SK-MEL-5 (cell line): ENCODE results near the gene WHRN. TPM values are rescaled to one million over a fixed set of nuclear protein-coding genes. Genes with fewer than 3 reads are reported as not detected.

Experiments used
- DNase-seq: peaks from one replicate; pipeline ENCODE4 v3.0.0-alpha.2; 2016; ENCODE audit warnings: low read depth, low spot score
- in situ Hi-C: cut with HindIII; loops from 2 replicates; pipeline ENCODE4 v1.10.0; 2016; ENCODE audit warnings: low sequenced_read_pairs, high pct_unique_total_duplicates, low pct_unique_long_range_greater_than_20kb
- total RNA-seq: library from RNA; depleted of rRNA; stranded (reverse); fragments of >200 nt; shearing (Covaris generic); gene quantifications from 2 replicates; pipeline ENCODE4 v1.2.3, GENCODE V29; 2014

The WHRN gene
- total RNA-seq, 1 experiment from 2014 or later = 4.5 TPM

DNA sequence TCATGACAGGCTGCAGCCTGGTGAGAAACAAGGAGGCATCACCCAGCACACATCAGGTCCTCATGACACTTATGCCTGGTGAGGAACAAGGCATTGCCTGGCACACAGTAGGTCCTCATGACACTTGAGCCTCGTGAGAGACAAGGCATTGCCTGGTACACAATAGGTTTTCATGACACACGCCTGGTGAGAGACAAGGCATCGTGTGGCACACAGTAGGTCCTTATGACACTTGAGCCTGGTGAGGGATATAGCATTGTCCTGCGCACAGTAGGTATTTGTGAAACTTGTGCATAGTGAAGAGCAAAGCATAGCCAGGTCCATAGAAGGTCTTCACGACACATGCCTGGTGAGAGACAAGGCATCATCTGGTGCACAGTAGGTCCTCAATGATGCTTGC is 23.5 kb downstream of the WHRN start:
- in situ Hi-C loops = no loop called here
- DNase-seq = no peak

DNA sequence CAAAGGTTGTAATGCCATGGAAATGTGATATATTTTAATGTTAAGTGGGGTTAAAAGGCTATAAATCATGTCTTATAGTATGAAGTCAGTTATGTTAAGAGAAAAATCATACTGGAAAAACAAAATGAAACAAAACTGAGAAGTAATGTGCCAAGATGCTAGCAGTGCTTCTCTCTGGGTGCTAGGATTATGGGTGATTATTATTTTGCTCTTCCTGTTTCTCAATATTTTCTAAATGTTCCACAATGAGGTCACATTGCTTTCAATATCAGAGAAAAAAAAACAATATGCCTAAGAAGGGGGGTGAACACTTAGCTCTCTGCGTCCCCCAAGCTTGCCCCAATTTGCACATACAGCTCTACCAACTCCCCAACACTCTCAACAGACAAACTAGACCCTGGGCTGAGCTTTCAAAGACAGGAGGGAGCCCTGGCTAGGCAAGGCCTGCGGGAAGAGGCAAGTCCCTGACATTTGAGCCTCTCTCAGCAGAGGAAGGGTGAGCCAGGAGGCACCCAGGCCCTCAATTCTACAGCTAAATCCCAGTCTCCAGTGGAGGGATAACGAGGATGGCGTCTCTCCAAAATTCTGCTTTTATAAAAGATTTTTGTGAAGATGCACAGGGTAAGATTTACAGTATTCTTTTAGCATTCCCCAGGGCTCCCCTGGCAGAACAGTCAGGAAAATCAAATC is 24.4 kb downstream of the WHRN start:
- no peak for DNase-seq
- in situ Hi-C loops = no loop called here

DNA sequence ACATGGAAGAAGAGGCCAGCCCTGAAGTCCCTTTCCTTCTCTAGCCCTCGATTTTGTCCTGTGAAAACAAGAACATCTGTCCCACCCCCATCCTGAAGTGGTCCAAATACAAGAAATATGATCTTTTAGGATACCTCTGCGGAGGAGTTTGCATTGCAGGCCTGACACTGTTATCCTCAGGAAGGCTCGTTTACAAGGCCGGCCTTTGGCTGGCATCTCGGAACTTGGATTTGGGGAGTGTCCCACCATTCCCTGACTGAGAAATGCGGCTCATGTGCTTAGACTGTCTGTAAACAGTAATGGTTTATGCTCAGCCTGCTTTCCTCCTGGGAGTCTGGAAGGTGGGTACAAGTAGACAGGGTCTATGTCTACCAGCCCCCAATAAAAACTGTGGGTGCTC is 26.4 kb downstream of the WHRN start:
- DNase-seq = no peak
- in situ Hi-C loops = no loop called here

DNA sequence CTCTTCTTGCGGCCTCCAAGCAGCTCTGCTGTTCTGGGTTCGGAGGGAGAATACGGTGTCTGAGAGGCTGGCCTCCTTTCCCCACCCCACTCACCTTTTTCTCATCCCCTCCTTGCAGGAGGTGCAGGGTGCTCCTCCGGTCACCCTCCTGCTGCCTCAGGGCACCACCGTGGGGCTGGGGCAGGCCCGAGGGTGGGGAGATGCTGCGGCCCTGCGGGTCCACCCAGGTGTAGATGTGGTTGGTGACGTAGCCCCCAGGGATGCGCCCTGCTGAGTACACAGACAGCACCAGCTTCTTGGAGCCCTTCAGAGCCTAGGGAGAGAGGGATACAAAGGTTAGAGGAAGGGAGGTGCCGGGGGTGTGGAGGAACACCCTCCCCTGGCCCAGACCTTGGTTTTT is 26.8 kb downstream of the WHRN start:
- in situ Hi-C loops = no loop called here

DNA sequence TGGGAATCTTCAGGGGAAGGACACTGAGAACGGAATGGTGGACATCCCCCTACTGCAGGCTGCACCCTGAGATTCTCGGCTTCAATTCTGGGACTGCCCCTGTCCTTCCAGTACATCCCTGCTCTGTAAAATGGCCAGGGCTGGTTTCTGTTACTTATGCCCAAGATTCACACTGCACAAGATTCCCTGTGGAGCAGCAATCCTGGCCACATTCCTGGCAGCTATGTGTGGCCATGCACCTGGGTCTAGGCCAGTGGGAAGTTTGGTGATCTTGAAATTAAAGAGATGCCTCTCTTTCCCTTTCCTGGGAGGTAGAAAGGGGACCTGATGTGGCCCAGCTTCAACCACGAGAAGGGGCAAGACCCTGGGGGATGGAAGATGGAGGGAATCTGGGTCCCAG is 27.6 kb downstream of the WHRN start:
- no peak for DNase-seq
- in situ Hi-C loops = no loop called here

More for the DNA sequence above, 26.8 kb downstream of the WHRN start:
- DNase-seq = no peak

DNA sequence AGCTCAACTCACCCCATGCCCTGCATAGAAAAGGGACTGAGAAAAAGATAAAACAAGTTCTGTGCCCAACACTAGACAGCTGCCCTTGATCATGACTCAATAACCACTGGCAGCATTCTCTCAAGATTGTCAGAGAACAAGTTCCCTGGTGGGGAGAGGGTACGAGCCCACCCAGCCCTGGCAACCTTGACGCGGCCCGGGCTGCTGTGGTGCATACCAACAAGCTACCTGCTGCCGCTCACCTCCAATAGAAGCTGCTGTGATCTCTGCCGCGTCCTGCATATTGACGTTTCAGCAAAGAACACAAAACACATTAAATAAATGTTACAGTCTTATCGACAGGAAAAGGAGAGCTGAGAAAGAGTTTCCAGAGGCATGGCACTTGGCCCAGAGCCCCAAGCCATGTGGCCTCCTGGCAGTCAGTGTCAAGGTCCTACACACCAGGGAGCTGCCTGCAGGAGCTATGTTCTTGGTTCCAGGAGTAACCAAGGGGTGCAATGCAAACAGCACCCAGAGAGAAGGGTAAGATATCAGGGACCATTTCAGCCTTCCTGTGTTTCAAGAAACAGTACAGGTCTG is 28.3 kb downstream of the WHRN start:
- DNase-seq = no peak
- in situ Hi-C loops = no loop called here

DNA sequence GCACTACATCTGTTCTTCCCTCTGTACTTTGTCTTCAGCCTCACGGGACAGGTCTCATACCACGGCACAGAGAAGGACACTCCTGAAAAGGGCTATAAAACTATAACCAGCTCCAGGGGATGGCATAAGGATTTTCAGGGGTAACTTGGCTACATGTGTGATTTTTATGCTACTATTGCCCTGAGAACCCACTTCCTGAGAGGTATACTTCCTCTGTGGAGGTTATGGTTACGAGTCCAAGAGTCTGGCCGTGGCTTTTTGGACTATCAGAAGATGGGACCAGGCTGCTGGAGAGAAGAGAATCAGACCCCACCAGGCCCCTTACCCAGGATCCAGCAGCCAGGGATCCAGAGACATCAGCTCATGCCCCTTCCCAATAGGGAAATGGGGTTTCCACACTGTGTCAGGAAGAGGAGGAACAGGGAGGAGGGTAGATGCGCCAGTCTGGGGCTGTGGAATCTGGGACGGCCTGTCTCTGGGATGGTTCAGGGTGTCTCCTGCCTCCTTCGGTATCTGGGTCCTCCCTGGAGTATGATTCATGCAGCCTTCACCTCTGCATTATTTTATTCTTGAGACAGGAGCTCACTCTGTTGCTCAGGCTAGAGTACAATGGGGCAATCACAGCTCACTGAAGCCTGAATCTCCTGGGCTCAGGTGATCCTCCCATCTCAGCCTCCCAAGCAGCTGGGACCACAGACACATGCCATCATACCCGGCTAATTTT is 29.7 kb downstream of the WHRN start:
- DNase-seq = no peak
- in situ Hi-C loops = no loop called here

DNA sequence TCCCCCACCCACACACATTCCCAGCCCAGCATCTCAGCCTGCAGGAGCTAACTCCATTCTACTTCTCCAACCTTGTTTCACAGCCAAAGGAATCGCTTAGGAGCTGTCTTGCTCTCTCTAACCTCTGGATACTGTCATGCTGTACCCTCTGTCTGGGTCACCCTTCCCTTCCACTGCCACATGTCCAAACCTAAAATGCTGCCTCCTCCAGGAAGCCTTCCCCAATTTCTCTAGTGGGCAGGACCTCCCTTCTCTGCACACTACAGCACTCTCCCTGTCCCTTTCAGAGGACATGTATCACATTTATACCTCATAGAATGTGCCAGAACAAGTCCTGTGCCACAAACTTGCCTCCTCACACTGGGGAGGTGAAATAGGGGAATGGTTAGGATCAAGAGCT is 30.8 kb downstream of the WHRN start:
- in situ Hi-C loops = no loop called here
- no peak for DNase-seq

DNA sequence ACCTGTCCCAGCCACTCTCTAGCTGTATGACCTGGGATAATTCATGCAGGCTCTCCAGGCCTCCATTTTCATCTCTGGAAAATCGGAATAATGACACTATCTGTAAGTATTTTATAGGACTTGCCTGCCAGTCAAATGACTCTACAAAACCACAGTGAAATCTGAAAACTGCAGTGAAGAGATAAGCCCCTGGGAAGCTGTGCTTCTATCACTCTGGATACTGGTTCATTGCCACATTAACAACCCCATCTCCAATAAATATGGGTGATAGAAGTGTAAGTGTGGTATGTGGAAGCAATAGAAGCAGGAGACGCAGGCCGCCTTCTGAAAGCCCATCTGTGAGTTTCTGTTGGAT is 31.8 kb downstream of the WHRN start:
- no peak for DNase-seq
- in situ Hi-C loops = no loop called here

DNA sequence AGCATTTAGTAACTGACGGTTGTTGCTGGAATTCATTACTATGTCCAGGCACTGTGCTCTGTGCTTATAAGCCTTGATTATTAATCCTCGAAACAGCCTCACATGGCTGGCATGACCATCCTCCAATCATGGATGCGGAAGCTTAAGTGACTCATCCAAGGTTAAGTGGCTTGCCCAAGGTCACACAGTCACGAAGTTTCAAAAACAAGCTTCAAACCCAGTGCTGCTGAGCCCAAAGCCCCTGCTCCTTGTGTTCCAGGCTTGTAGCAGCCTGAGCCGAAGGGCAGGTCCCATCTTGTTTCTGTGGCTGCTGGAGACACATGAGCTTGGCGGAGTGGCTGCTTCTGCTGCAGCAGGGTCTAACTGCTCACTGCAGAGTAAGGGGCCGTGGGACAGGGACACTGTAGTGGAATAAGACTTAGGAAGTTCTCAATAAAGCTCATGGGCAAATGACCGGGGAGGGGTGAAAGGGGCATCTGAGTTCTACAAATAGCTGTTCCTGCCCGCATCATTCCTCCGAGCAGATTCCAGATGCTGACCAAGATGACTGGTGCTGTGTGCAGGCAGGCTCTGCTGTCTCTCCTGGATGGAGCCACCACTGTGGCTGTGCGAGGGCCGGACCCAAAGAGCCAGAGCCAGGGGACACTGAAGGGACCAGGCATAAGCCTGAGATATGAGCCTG is 32.4 kb downstream of the WHRN start:
- DNase-seq = no peak
- in situ Hi-C loops = no loop called here

DNA sequence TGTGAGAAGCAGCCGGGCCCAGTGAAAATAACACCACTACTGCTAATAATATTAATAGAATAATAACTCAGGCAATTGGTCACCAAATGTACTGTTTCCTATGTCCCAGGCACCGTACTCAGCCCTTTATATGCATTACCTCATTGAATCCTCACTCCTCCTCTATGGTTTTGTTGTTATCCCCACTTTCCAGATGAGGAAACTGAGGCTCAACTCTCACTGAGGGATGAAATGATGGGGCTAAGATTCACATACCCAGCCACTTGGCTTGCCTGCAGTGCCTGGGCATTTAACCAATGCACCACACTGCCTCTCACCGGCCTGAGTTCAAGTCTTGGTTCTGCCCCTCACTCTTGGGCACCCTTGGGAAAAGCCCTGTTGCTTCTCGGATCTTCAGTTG is 34.1 kb downstream of the WHRN start:
- no peak for DNase-seq

DNA sequence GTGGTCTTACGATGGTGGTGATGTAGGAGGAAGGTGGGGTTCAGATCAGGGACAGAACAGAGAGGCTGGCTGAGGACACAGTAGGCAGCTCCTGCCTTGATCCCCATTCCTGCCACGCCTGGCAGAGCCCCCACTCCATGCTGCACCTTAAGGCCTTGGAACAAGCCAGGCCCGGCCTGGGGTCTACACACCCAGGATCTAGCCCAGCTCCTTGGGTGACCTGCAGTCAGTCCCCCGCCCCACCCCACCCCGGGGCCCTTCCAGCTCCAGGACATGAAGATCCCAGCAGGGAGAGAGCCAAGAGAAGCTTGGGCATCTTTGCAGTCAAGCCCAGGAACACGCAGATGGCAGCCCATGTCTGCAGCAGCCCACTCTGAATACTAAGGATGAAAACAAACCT is 34.7 kb downstream of the WHRN start:
- DNase-seq = no peak
- in situ Hi-C loops = no loop called here

More for the DNA sequence above, 34.1 kb downstream of the WHRN start:
- in situ Hi-C loops = no loop called here

DNA sequence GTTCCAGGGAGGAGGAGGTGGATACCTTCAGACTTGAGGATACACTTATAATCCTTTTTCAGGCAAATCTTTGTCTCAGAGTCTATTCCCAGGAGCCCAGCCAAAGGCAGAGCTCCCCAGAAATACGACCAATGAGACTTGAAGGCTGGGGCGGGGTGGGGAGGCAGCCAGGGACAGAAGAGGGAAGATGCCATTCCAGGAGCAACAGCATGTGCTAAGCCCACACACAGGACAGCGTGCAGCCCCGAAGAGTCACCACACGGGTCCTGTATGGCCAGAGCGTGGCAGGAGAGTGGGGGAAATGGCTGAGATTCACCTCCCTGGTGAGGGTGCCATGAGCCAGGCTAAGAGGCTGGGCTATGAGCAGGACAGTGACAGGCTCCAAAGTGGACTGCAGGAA is 35.2 kb downstream of the WHRN start:
- in situ Hi-C loops = no loop called here
- DNase-seq = no peak

DNA sequence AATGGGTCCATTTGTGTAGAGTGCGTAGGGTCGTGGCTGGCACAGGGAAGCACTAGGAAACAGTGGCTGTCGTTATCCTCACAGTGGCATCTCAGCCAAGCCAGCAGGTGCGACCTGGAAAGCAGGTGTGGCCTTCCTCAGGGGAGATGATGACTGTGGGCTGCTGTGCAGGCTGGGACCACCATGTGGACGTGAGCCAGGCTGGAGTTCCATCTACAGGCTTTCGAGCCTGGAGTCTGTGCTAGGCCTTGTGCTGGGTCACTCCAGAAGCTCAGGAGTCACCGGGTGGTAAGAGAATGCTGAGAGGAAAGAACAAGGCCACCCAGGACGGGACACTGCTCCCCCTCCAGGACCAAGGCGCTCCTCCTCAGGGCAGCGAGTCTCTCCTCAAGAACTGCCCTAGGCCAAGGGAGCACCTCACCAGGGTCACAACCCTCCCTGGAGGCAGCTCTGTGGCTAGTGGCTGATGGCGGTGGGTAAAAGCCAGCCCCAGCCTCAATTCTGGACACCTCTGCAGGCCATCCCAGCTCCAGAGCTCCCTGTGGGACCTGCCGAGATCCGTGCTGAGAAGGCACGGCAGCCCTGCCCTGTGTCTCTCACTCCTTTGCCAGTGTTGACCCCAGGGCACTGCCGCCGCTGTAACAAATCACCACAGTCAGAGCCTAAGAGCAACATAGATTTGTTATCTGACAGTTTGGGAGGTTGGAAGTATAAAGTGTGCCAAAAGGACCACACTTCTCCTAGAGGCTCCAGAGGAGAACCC is 36.0 kb downstream of the WHRN start:
- DNase-seq = no peak
- in situ Hi-C loops = no loop called here

DNA sequence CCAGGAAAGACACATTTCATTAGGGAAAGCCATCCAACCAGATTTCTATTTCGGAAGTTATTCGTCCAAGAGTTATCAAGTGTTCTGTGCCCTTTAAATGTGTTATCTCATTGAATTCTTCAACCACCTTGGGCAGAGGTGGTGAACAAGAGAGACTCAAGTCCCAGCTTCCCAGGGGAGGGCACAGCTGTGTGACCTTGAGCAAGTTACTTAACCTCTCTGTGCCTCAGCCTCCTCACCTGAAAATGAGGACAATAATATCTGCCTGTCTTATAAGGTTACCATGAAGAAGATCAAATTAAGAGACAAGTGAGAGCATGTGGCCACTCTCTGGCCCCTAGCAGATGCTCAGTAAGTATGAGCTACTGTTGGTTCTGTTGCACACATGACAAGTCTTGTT is 37.4 kb downstream of the WHRN start:
- in situ Hi-C loops = no loop called here
- DNase-seq = no peak

DNA sequence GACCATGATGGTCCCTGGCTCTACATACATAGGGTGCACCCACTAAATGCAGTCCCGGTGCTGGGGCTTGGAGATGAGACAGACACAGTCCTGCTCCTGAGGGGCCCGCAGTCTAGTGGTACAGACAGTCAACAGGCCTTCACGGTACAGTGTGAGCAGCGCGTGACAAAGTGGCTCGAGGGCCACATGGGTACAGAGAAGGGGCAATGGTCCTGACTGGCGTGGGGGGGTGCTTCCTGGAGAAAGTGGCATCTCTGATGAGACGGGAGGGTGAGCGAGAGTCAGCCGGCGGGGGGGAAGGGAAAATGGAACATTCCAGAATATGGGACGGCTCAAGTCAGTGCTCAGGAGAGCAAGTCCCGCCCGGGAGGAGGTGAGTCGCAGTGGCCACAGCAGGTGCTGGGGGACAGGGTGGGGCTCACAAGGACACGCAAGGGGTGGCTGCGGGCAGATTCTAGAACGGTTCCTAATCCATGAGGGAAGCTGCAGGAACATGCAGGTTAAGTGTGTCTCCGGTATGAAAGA is 38.0 kb downstream of the WHRN start:
- no peak for DNase-seq
- in situ Hi-C loops = no loop called here

DNA sequence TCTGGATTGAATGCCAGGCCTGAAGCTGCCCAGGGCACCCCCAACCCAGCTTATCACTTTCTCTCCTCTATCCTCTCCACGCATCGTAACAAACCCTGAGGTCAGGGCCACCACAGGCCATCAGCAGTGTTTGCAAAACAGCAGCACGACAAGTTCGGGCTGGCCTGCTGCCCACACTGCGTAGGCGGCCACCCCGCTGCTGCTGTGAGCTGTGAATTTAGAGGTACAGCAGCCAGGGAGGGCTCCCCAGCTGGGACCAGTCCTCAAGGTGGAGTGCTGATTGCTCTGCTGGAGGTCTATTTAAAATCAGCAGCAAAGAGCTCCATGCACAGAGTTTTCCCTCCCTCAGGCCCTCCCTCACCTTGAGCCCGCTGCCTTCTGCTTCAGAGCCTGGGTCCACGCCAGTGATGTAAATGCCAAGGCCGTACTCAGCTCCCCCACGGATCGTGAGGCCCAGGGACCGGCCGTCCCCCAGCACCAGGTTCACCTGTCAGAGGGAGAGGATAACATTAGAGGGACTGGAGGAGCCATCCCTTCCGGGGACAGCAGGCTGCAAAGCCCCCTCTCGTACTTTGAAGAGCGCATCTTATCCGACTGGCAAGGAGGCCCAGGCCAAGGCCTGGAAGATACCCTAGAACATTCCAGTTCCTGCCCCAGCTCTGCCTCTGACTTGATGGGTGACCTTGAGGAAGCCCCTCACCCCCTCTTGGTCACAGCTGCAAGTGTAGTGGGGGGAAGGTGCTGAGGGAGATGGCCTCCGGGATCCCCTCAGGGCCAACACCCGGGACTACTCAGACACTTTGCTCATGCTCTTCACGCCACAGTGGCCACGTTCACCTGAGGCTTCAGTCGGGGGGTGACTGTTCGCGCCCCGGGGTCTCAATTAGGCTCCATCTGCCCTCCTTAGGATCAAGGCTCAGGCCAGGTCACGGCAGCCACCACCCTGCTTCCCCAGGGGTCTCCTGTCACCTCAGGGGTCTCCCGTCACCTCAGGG is 39.1 kb downstream of the WHRN start:
- in situ Hi-C loops = no loop called here
- DNase-seq = no peak
